Mononuclear cell (primary cell): Measurements from ENCODE around the gene ACMSD. TPM values are rescaled to one million over a fixed set of nuclear protein-coding genes. Genes with fewer than 3 reads are reported as not detected.
"Not testable (repeated sequence)": the region's sequence is repeated elsewhere in the genome, so short reads cannot be mapped to it uniquely, and the experiment has no call there.

ENCODE experiments used
- H3K27me3 ChIP-seq: 2 replicates; pipeline ENCODE4 v1.6.0; 2011; ENCODE audit warnings: low read length, control low read depth; ENCODE audit not compliant: insufficient read depth
- H3K4me1 ChIP-seq: 2 replicates; pipeline ENCODE4 v1.5.1; 2011; ENCODE audit warnings: mild to moderate bottlenecking, low read length, control low read depth; ENCODE audit not compliant: insufficient read depth
- H3K4me3 ChIP-seq: 2 replicates; pipeline ENCODE4 v1.5.1; 2011; ENCODE audit warnings: mild to moderate bottlenecking, low read length, moderate library complexity
- H3K9me3 ChIP-seq: 2 replicates; pipeline ENCODE4 v1.5.1; 2011; ENCODE audit warnings: low read depth, mild to moderate bottlenecking, control low read depth, low read length
- total RNA-seq: library from RNA; depleted of rRNA; stranded (reverse); fragments of >200 nt; gene quantifications from one replicate; pipeline ENCODE4 v1.2.3, GENCODE V29; 2012

Gene ACMSD
- total RNA-seq, 1 donor: not detected

DNA sequence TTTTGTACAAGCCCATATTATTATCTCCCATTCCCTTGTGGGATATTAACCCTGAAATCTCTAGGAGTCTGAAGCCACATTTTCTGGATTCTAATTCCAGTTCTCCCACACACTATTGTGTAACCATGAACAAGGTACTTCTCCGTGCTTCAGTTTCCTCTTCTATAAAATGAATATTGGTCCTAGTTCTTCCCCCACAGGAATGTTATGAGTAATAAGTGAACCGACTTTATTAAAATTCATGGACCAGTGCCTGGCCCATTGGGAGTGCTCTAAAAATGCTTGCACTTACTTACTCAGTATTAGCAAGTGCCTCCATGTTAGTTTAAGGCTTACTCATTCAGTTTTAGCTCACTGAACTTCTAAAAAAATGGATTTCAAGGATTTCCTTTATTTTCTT, 1.4 kb upstream of the ACMSD start:
- no peak overlapping the region for H3K4me3 ChIP-seq
- H3K4me1 ChIP-seq: no peaks in the 10 kb centered on the region
- peaks cover 13% of the 10 kb centered on the region for H3K27me3 ChIP-seq
- H3K9me3 ChIP-seq: peaks cover 18% of the 10 kb centered on the region

DNA sequence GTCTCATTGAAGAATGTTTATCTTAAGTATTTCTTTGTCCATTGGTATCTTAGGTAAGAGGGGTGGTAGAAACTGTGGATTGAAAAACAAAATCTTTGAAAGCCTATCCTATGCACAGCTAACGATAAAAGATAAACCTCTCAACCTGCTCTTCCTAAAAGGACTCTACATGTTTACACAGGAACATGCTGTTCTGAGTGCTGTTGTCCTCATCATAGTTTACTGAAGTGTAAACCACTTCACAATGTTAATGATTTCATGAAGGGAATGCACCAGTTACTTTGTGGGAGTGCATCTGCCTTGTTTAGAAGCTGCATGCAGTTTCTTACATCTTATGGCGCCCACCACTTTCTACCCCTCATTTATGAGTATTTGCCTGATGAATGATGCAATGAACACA, 1.2 kb downstream of the ACMSD start:
- H3K27me3 ChIP-seq: peaks cover 13% of the 10 kb centered on the region
- H3K4me1 ChIP-seq: no peaks in the 10 kb centered on the region
- no peak overlapping the region for H3K4me3 ChIP-seq
- peaks cover 18% of the 10 kb centered on the region for H3K9me3 ChIP-seq

DNA sequence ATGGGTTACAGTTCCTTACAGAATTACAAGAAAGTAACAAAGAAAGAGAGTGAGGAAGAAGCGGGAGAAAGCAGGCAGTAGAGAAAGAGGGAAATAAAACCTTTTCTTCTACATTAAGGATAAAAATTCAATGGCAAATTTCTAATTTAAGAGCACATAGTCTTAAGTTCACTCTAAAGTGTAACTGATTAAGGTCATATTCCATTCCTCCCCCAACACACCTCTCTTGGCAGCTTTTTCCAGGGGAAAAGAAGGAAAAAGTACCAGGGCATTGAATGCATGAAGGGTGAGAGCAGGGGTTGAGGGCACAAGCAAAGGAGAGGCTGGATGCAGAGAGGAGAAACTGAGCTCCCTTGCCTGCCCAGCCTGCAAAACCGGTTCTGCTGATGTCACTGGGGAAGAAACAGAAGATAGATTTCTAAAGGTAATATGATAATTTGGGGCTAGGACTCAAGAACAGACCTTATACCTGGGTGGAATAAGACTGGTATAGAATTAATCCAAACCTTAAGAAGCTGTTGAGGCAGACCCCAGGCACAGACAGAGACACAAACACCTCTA, 4.6 kb downstream of the ACMSD start:
- no peaks in the 10 kb centered on the region for H3K9me3 ChIP-seq
- H3K4me1 ChIP-seq: no peaks in the 10 kb centered on the region
- H3K4me3 ChIP-seq: no peak overlapping the region
- H3K27me3 ChIP-seq: peaks cover 7% of the 10 kb centered on the region

DNA sequence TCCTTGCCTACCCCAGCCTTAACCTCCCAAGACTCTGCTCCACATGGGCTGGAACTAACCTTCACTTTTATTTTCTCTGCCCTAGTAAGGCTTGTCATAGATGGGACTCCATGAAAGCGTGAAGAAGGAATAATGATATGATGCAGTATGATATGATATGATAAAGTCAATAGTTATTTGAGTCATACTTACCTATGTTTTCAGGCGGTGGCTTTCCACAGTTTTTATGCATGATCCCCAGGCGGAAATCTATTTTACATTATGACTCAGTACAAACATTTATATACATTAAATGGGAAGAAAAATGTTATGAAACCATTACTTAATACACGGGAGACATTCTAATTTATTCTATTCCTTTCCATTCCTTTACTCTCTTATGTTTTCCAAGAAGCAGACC, 5.6 kb downstream of the ACMSD start:
- Histone ChIP-seq H3K27me3 (peaks cover 4% of the 10 kb centered on the region), H3K9me3 (no peaks in the 10 kb centered on the region), H3K4me3 (no peak overlapping the region), H3K4me1 (no peaks in the 10 kb centered on the region)

DNA sequence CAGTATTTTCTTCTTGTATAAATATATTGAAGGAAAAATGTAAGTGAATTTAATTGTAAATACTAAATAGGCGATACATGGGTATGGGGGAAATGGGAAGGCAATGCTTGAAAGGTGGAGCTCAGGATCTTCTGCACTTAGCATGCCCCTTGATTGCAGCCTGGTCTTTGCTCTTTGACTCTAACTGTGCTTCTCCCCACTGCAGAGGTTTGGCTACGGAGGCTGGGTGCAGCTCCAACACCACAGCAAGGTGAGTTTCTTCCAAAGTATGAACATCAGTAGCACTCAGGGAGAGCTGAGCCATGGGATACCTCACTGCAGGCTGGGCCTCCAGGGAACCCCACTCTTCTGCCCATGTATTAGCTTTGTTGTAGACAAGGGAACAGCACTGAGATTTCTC, 6.6 kb downstream of the ACMSD start:
- peaks cover 4% of the 10 kb centered on the region for H3K27me3 ChIP-seq
- H3K9me3 ChIP-seq: no peaks in the 10 kb centered on the region
- no peaks in the 10 kb centered on the region for H3K4me1 ChIP-seq
- no peak overlapping the region for H3K4me3 ChIP-seq

DNA sequence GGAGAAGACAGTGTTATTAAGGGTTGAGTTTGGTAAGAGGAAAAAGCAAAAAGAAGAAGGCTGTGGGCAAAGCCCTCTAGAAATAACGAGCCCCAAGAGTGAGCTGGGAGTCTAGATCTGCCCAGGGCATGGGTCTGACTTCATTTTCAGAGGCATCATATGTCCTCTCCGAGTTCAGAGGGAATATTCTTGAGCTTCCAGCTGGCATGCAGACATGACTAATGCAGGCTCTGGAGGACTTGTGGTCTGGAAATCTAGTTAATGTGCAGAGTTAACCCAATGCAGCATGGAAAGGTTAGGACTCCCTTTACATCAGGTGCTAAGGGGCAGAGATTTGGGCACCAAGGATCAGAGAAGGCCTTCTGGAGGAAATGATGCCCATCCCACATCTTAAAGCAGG, 7.3 kb downstream of the ACMSD start:
- Histone ChIP-seq H3K4me3 (no peak overlapping the region), H3K9me3 (no peaks in the 10 kb centered on the region), H3K27me3 (no peaks in the 10 kb centered on the region), H3K4me1 (no peaks in the 10 kb centered on the region)

DNA sequence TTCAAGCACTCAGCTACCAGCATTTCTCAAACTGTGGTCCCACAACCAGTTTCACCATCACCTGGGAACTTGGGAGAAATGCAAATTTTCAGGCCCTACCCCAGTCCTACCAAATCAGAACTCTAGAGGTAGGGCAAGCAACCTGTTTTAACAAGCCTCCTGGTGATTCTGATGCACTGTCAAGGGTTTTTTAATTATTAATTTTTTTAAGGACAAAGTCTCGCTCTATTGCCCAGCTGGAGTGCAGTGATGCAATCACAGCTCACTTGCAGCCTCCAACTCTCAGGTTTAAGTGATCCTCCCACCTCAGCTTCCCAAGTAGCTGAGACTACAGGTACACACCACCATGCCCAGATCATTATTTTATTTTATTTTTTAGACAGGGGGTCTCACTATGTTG, 7.8 kb downstream of the ACMSD start:
- H3K27me3 ChIP-seq: no peaks in the 10 kb centered on the region
- no peak overlapping the region for H3K4me3 ChIP-seq
- no peaks in the 10 kb centered on the region for H3K4me1 ChIP-seq
- no peaks in the 10 kb centered on the region for H3K9me3 ChIP-seq

DNA sequence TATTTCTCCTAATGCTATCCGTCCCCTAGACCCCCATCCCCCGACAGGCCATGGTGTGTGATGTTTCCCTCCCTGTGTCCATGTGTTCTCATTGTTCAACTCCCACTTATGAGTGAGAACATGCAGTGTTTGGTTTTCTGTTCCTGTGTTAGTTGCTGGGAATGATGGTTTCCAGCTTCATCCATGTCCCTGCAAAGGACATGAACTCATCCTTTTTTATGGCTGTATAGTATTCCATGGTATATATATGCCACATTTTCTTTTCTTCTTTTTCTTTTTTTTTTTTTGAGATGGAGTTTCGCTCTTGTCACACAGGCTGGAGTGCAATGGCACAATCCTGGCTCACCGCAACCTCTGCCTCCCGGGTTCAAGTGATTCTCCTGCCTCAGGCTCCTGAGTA, 9.2 kb downstream of the ACMSD start:
- not testable (repeated sequence) for H3K4me3 ChIP-seq, H3K27me3 ChIP-seq, H3K9me3 ChIP-seq, H3K4me1 ChIP-seq

DNA sequence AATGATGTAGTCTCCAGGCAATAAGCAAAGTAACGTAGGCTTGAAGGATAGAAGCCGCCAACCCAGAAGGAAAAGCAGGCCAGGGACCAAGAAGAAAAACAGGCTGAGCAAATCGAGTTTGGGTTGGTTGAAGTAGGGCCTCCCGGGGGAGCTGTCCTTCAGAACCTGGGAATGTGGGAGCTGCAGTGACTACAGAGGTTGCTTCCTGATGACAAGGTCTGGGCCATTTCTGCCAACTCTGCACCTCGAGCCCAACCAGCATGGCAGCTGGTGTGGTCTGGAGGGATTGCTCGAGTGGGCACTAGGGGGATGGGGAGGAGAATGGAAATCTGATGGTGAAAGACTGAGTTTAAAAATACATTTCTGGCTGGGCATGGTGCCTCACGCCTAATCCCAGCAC, 14.1 kb downstream of the ACMSD start:
- Histone ChIP-seq H3K4me3 (no peak overlapping the region), H3K4me1 (no peaks in the 10 kb centered on the region), H3K9me3 (no peaks in the 10 kb centered on the region), H3K27me3 (no peaks in the 10 kb centered on the region)

DNA sequence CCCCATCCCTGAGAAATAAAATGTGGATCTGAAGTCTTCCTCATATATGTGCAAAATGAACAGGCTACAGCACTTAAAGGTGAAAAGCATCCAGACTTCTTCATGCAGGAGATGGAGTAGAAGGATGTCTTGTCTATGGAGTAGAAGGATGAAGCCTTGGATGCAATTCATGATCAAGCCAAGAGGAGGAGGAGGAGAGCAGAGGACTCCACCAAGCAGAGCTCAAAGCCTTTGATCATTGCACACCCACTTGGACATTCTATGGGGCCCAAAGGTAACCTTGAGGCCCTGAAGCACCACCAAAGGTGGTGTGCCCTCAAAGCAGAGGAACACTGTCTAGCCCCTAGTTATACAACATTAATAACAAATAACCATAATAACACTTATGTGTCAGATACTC, 17.3 kb downstream of the ACMSD start:
- Histone ChIP-seq H3K4me3 (no peak overlapping the region), H3K9me3 (no peaks in the 10 kb centered on the region), H3K27me3 (no peaks in the 10 kb centered on the region), H3K4me1 (no peaks in the 10 kb centered on the region)

DNA sequence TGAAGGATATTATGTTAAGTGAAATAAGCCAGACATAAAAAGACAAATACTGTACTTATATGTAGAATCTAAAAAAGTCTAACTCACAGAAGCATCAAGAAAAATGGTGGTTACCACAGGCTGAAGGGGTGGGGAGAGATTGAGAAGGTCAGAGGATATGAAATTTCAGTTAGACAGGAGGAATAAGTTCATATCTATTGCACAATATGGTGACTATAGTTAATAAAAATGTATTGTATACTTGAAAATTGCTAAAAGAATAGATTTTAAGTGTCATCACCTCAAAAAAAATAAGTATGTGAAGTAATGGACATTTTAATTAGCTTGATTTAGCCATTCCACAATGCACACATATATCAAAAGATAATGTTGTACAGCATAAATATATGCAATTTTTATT, 19.8 kb downstream of the ACMSD start:
- Histone ChIP-seq H3K27me3 (no peaks in the 10 kb centered on the region), H3K4me3 (no peak overlapping the region), H3K9me3 (no peaks in the 10 kb centered on the region), H3K4me1 (no peaks in the 10 kb centered on the region)

DNA sequence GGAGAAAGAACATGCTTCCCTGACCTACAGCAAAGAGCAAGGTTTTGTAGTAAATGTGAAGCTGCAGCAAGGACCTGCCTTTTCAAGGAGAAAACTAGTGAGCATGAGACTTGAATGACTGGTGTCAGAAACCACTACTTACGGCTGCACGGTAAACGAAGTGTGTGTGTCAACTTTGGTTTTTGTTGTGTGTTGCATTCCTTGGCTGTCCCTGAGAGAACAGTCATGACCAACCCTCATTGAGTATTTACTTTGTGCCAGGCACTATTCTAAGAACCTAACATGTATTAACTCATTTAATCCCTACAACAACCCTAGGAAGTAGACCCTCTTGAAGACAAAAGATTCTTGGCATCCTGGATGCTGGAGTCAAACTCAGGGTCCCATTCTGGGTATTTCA, 22.8 kb downstream of the ACMSD start:
- H3K4me1 ChIP-seq: no peaks in the 10 kb centered on the region
- H3K27me3 ChIP-seq: no peaks in the 10 kb centered on the region
- H3K9me3 ChIP-seq: no peaks in the 10 kb centered on the region
- no peak overlapping the region for H3K4me3 ChIP-seq

DNA sequence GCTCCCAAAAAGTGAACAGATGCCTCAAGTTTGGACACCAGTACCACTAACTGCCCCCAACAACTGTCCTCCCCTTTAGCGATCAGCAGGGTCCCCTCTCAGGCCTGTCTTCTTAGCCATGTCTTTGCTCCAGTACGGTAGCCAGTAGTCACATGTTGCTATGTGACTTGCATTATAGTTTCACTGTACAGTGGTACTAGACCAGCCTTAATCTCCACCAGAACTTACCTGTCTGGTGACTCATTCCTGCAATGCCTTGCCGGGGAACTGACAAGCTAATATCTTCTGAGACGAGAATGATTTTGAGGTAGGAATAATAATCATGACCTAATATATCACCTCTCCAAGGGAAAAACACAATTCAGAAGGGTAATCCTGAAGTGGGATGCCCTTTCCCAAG, 23.7 kb downstream of the ACMSD start:
- Histone ChIP-seq H3K27me3 (no peaks in the 10 kb centered on the region), H3K4me3 (no peak overlapping the region), H3K9me3 (no peaks in the 10 kb centered on the region), H3K4me1 (no peaks in the 10 kb centered on the region)

DNA sequence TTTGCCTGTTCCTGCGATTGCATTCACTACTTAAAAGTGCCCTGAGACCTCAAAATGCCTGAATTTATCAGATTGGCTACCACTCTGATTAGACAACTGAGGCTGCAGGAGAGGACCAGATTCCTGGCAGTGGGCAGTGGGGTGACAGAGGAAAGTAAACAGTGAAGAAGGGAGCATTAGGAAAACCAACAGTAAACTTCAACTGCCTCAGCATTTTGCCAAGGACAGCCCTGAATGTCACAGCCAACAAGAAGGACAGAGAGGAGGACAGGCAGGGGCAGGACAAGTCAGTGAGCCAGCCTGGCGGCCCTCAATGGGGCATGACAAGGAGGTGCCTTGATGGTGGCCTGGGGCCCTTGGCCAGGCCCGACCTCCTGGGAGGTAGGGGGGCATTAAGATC, 24.3 kb downstream of the ACMSD start:
- no peaks in the 10 kb centered on the region for H3K4me1 ChIP-seq
- no peaks in the 10 kb centered on the region for H3K27me3 ChIP-seq
- H3K9me3 ChIP-seq: no peaks in the 10 kb centered on the region
- no peak overlapping the region for H3K4me3 ChIP-seq

DNA sequence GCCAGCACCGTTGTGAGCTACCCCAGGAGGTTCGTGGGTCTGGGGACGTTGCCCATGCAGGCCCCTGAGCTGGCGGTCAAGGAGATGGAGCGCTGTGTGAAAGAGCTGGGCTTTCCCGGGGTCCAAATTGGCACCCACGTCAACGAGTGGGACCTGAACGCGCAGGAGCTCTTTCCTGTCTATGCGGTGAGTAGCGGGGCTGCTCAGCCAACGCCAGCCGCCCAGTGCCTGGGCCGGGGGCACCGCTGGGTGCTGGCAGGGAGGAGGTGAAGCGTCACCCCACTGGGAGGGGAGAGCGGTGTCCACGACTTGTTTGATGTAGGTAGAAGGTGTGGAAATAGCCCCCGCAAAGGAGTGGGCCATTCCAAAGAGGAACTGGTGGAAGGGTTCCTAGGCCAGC, 25.0 kb downstream of the ACMSD start:
- no peak overlapping the region for H3K4me3 ChIP-seq
- H3K4me1 ChIP-seq: no peaks in the 10 kb centered on the region
- H3K9me3 ChIP-seq: no peaks in the 10 kb centered on the region
- no peaks in the 10 kb centered on the region for H3K27me3 ChIP-seq

DNA sequence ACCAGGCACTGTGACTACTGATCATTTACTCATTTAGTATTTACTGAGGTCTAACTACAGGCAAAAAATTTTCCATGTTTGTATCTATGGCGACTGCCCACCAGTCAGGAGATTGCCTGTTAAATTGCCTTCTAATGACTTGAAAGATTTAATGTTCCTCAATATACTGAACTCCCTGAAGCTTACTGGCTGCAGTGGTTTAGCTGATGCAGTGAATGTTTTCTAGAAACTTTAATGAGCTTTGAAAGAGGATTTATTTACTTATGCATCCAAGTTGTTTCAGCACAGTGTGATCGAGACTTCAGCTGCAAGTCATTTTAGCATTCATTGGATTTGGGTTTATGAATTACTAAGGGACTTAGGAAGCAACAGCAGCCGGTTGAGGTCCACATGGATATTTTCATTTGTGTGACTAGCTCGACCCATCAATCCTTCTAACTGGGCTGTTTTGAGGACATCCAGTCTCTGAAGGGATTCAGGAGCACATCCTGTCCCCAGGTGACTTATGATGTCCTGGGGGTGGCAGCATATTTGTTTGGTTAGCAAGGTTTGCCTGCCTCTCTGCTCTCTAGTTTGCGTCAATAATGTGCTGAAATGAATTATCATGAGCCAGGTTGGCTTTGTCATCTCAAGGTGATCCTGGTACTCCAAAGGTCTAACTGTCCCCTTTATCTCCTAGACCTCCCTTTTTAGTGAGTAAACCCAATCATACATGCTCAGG, 26.8 kb downstream of the ACMSD start:
- H3K4me1 ChIP-seq: no peaks in the 10 kb centered on the region
- no peak overlapping the region for H3K4me3 ChIP-seq
- no peaks in the 10 kb centered on the region for H3K27me3 ChIP-seq
- H3K9me3 ChIP-seq: no peaks in the 10 kb centered on the region
